GM18909 (cell line): ENCODE results near the gene ACSM5.

ENCODE experiments used
- ATAC-seq: cut with Tn5 transposase; IDR thresholded peaks from one replicate; pipeline ENCODE4 v1.9.1; 2021; ENCODE audit warnings: mild to moderate bottlenecking; ENCODE audit not compliant: unreplicated experiment, poor library complexity

Gene ACSM5

GRCh38 chr16:20409398-20410120 is at the start of gene ACSM5:
Gene ACSM5, plus strand, starts transcription at chr16:20409534. Its CDS starts 1,951 bp downstream, at chr16:20411485.
- ATAC-seq: peak; percentile 27

GRCh38 chr16:20359997-20360396 is 49.3 kb upstream of the ACSM5 start:
- ATAC-seq: no peak

GRCh38 chr16:20363191-20363590 is 46.1 kb upstream of the ACSM5 start:
- ATAC-seq: no peak

- ATAC-seq: no peak
These were observed 45.3 kb upstream of the ACSM5 start for GRCh38 chr16:20364051-20364450.

- no peak for ATAC-seq
These were observed 39.8 kb upstream of the ACSM5 start for GRCh38 chr16:20369452-20370054.

GRCh38 chr16:20372701-20373100 is 36.6 kb upstream of the ACSM5 start:
- ATAC-seq: no peak

GRCh38 chr16:20377181-20377580 is 32.2 kb upstream of the ACSM5 start:
- ATAC-seq: no peak

GRCh38 chr16:20380782-20381181 is 28.6 kb upstream of the ACSM5 start:
- ATAC-seq: no peak

- ATAC-seq: no peak
These were observed 27.0 kb upstream of the ACSM5 start for GRCh38 chr16:20382202-20382948.

- peak; percentile 70 for ATAC-seq
These were observed 26.0 kb upstream of the ACSM5 start for GRCh38 chr16:20383106-20384029.

GRCh38 chr16:20385844-20386832 is 23.2 kb upstream of the ACSM5 start:
- ATAC-seq: no peak

GRCh38 chr16:20387978-20388377 is 21.4 kb upstream of the ACSM5 start:
- ATAC-seq: no peak

GRCh38 chr16:20388854-20389253 is 20.5 kb upstream of the ACSM5 start:
- no peak for ATAC-seq

- no peak for ATAC-seq
These were observed 18.3 kb upstream of the ACSM5 start for GRCh38 chr16:20391045-20391444.

- no peak for ATAC-seq
These were observed 15.3 kb upstream of the ACSM5 start for GRCh38 chr16:20393801-20394577.

- ATAC-seq: no peak
These were observed 13.4 kb upstream of the ACSM5 start for GRCh38 chr16:20395946-20396345.

GRCh38 chr16:20396846-20397467 is 12.4 kb upstream of the ACSM5 start:
- ATAC-seq: no peak

GRCh38 chr16:20397468-20398074 is 11.8 kb upstream of the ACSM5 start:
- no peak for ATAC-seq
